ENCODE measurements around the gene EIF5B. TPM values are rescaled to one million over a fixed set of nuclear protein-coding genes. Genes with fewer than 3 reads are reported as not detected.
A peak's percentile ranks its signal among the peaks of the same experiment; 100 is the strongest.
"Not testable (repeated sequence)": the region's sequence is repeated elsewhere in the genome, so short reads cannot be mapped to it uniquely, and the experiment has no call there.

EIF5B gene
- total RNA-seq, 2 experiments from 2014 or later, result 27.8 to 33.2 TPM

DNA sequence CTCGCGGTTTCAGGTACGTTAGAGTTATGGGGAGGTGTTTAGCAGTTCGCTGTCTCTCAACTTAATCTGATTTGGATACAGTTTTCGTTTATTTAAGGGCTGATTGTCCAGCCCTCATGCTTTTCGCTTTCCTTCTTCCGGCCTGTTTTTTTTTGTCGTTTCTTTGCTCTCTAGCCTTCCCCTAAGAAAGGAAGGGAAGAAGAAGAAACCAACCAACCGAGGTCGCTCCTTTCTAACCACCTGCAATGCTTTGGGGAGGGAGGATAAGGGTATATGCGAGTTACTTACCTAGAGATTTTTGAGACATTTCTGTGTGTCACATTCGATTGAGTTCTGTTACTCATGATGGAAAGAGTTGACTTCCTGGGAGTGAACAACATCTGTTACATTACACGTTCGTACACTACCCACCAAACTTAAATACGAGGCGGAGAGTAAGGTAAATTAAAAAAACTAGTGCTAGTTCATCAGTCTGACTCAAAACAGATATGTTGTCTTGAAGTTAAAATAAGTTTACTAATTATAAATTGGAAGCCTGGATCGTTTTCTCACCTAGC is 918 bp downstream of the EIF5B start:
- H3K9me3 Mint-ChIP-seq, result no peaks in the 10 kb centered on the region
- no peaks in the 10 kb centered on the region for H3K27me3 Mint-ChIP-seq
- H3K27ac ChIP-seq (ENCODE audit: low read depth in 1 of 2, low read length in 2 of 2), result peak overlapping the region; percentile 72 to 79
- H3K4me3 Mint-ChIP-seq, result no peak overlapping the region
- H3K4me1 ChIP-seq (ENCODE audit: insufficient read depth, low read length), result peaks cover 29% of the 10 kb centered on the region
- H3K36me3 Mint-ChIP-seq (ENCODE audit: low read depth), result peaks cover 2% of the 10 kb centered on the region
- intact Hi-C loops (cut with DNase I, micrococcal nuclease), result loop anchor here in 1 of 2 experiments (10.0 kb wide), 2 partner anchors 1343 to 1693 kb away; partner anchors contain the start of genes COX5B and TMEM131
- DNase-seq, result peak in 2 of 14 experiments; percentile 4 to 27
- peaks cover 40% of the 10 kb centered on the region for H3K4me1 Mint-ChIP-seq (ENCODE audit: low read depth)
- no peaks in the 10 kb centered on the region for H3K27me3 ChIP-seq (ENCODE audit: control insufficient read depth in 1 of 2, insufficient read depth in 2 of 2, low read length in 2 of 2)
- CTCF ChIA-PET, result interaction anchor here (1.7 to 2.4 kb wide), 3 partner anchors 14 to 152 kb away, joined by 5 to 11 read pairs (median 6); partner anchors contain the start of gene REV1
- H3K9me3 ChIP-seq (ENCODE audit: control insufficient read depth in 1 of 2, insufficient read depth in 1 of 2, low read length in 2 of 2), result no peaks in the 10 kb centered on the region
- POLR2A ChIA-PET, result interaction anchor here (1.1 to 3.8 kb wide), 8 partner anchors 10 to 197 kb away, joined by 3 to 33 read pairs (median 18); partner anchors contain the start of genes C2orf15, LIPT1, MITD1 and MRPL30
- H3K27ac Mint-ChIP-seq, result no peak overlapping the region
- H3K4me3 ChIP-seq (ENCODE audit: low read length), result peak overlapping the region; percentile 89
- TF ChIP-seq, protein P1, sequence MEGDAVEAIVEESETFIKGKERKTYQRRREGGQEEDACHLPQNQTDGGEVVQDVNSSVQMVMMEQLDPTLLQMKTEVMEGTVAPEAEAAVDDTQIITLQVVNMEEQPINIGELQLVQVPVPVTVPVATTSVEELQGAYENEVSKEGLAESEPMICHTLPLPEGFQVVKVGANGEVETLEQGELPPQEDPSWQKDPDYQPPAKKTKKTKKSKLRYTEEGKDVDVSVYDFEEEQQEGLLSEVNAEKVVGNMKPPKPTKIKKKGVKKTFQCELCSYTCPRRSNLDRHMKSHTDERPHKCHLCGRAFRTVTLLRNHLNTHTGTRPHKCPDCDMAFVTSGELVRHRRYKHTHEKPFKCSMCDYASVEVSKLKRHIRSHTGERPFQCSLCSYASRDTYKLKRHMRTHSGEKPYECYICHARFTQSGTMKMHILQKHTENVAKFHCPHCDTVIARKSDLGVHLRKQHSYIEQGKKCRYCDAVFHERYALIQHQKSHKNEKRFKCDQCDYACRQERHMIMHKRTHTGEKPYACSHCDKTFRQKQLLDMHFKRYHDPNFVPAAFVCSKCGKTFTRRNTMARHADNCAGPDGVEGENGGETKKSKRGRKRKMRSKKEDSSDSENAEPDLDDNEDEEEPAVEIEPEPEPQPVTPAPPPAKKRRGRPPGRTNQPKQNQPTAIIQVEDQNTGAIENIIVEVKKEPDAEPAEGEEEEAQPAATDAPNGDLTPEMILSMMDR (IDR thresholded peaks at IDR 0.05), result no peak
- H3K36me3 ChIP-seq (ENCODE audit: insufficient read depth, low read length), result peaks cover 2% of the 10 kb centered on the region
- ATAC-seq (ENCODE audit: poor library complexity), result no peak

GRCh38 chr2:99340669-99341236 is 3.6 kb downstream of the EIF5B start:
- no peak overlapping the region for H3K27ac ChIP-seq (ENCODE audit: low read depth in 1 of 2, low read length in 2 of 2)
- H3K9me3 Mint-ChIP-seq, result no peaks in the 10 kb centered on the region
- ChIA-PET CTCF (no interaction called here), POLR2A (no interaction called here)
- TF ChIP-seq, protein P1 (IDR thresholded peaks at IDR 0.05), result no peak
- H3K27me3 Mint-ChIP-seq, result no peaks in the 10 kb centered on the region
- no peak overlapping the region for H3K4me3 ChIP-seq (ENCODE audit: low read length)
- H3K27me3 ChIP-seq (ENCODE audit: control insufficient read depth in 1 of 2, insufficient read depth in 2 of 2, low read length in 2 of 2), result no peaks in the 10 kb centered on the region
- ATAC-seq (ENCODE audit: poor library complexity), result no peak
- H3K4me3 Mint-ChIP-seq, result no peak overlapping the region
- H3K4me1 Mint-ChIP-seq (ENCODE audit: low read depth), result peaks cover 47% of the 10 kb centered on the region
- H3K36me3 Mint-ChIP-seq (ENCODE audit: low read depth), result no peaks in the 10 kb centered on the region
- intact Hi-C loops (cut with DNase I, micrococcal nuclease), result no loop called here
- no peak overlapping the region for H3K27ac Mint-ChIP-seq
- H3K9me3 ChIP-seq (ENCODE audit: control insufficient read depth in 1 of 2, insufficient read depth in 1 of 2, low read length in 2 of 2), result no peaks in the 10 kb centered on the region
- H3K4me1 ChIP-seq (ENCODE audit: insufficient read depth, low read length), result peaks cover 11% of the 10 kb centered on the region
- no peak for DNase-seq
- H3K36me3 ChIP-seq (ENCODE audit: insufficient read depth, low read length), result no peaks in the 10 kb centered on the region

DNA sequence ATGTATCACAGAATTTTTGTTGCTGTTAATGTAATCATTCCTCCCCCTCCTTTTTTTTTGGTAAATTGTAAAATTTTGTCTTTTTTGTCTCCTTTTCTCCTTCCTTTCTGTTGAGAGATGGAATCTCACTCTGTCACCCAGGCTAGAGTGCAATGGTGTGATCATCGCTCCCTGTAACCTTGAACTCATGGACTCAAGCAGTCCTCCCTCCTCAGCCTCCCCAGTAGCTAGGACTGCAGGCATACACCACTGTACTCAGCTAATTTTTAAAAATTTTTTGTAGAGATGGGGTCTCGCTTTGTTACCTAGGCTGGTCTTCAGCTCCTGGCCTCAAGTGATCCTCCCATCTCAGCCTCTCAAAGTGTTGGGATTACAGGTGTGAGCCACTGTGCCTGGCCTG is 5.3 kb downstream of the EIF5B start:
- Mint-ChIP-seq H3K9me3 (no peaks in the 10 kb centered on the region), H3K4me3 (no peak overlapping the region), H3K27me3 (no peaks in the 10 kb centered on the region), H3K27ac (no peak overlapping the region), H3K36me3 (ENCODE audit: low read depth) (peaks cover 5% of the 10 kb centered on the region), H3K4me1 (ENCODE audit: low read depth) (peaks cover 56% of the 10 kb centered on the region)
- ATAC-seq (ENCODE audit: poor library complexity) (no peak), DNase-seq (no peak)
- ChIA-PET CTCF (no interaction called here), POLR2A (no interaction called here)
- Histone ChIP-seq H3K4me1 (ENCODE audit: insufficient read depth, low read length) (peaks cover 11% of the 10 kb centered on the region), H3K27ac (ENCODE audit: low read depth in 1 of 2, low read length in 2 of 2) (no peak overlapping the region), H3K4me3 (ENCODE audit: low read length) (no peak overlapping the region), H3K36me3 (ENCODE audit: insufficient read depth, low read length) (no peaks in the 10 kb centered on the region), H3K9me3 (ENCODE audit: control insufficient read depth in 1 of 2, insufficient read depth in 1 of 2, low read length in 2 of 2) (no peaks in the 10 kb centered on the region), H3K27me3 (ENCODE audit: control insufficient read depth in 1 of 2, insufficient read depth in 2 of 2, low read length in 2 of 2) (no peaks in the 10 kb centered on the region)
- intact Hi-C loops (cut with DNase I, micrococcal nuclease), result no loop called here
- TF ChIP-seq, protein P1 (IDR thresholded peaks at IDR 0.05), result no peak

GRCh38 chr2:99345446-99345845 is 8.3 kb downstream of the EIF5B start:
- intact Hi-C loops (cut with DNase I, micrococcal nuclease); ATAC-seq (ENCODE audit: poor library complexity); CTCF ChIA-PET: not testable (repeated sequence)

More at GRCh38 chr2:99345446-99345845, 8.3 kb downstream of the EIF5B start:
- H3K4me1 ChIP-seq (ENCODE audit: insufficient read depth, low read length); H3K4me3 ChIP-seq (ENCODE audit: low read length); H3K9me3 ChIP-seq (ENCODE audit: control insufficient read depth in 1 of 2, insufficient read depth in 1 of 2, low read length in 2 of 2); H3K27me3 Mint-ChIP-seq; H3K27ac Mint-ChIP-seq; H3K4me3 Mint-ChIP-seq; H3K27ac ChIP-seq (ENCODE audit: low read depth in 1 of 2, low read length in 2 of 2); H3K36me3 Mint-ChIP-seq (ENCODE audit: low read depth); POLR2A ChIA-PET; DNase-seq; H3K9me3 Mint-ChIP-seq; H3K27me3 ChIP-seq (ENCODE audit: control insufficient read depth in 1 of 2, insufficient read depth in 2 of 2, low read length in 2 of 2); H3K36me3 ChIP-seq (ENCODE audit: insufficient read depth, low read length): not testable (repeated sequence)
- peaks cover 75% of the 10 kb centered on the region for H3K4me1 Mint-ChIP-seq (ENCODE audit: low read depth)
